GM12801 (cell line): ENCODE results near the gene SPON2.

Experiments used
- TF ChIP-seq, protein P1 (sequence below): IDR thresholded peaks from one replicate; pipeline ENCODE4 v1.5.1; 2011; ENCODE audit warnings: control low read depth; ENCODE audit not compliant: insufficient read length; ENCODE audit errors: extremely low read depth

Gene SPON2

GRCh38 chr4:1216076-1216614 lies 43.8 kb upstream of the SPON2 start:
- TF ChIP-seq, protein P1, sequence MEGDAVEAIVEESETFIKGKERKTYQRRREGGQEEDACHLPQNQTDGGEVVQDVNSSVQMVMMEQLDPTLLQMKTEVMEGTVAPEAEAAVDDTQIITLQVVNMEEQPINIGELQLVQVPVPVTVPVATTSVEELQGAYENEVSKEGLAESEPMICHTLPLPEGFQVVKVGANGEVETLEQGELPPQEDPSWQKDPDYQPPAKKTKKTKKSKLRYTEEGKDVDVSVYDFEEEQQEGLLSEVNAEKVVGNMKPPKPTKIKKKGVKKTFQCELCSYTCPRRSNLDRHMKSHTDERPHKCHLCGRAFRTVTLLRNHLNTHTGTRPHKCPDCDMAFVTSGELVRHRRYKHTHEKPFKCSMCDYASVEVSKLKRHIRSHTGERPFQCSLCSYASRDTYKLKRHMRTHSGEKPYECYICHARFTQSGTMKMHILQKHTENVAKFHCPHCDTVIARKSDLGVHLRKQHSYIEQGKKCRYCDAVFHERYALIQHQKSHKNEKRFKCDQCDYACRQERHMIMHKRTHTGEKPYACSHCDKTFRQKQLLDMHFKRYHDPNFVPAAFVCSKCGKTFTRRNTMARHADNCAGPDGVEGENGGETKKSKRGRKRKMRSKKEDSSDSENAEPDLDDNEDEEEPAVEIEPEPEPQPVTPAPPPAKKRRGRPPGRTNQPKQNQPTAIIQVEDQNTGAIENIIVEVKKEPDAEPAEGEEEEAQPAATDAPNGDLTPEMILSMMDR, result no peak

GRCh38 chr4:1215141-1216075 lies 43.0 kb upstream of the SPON2 start:
- TF ChIP-seq, protein P1, result no peak

DNA sequence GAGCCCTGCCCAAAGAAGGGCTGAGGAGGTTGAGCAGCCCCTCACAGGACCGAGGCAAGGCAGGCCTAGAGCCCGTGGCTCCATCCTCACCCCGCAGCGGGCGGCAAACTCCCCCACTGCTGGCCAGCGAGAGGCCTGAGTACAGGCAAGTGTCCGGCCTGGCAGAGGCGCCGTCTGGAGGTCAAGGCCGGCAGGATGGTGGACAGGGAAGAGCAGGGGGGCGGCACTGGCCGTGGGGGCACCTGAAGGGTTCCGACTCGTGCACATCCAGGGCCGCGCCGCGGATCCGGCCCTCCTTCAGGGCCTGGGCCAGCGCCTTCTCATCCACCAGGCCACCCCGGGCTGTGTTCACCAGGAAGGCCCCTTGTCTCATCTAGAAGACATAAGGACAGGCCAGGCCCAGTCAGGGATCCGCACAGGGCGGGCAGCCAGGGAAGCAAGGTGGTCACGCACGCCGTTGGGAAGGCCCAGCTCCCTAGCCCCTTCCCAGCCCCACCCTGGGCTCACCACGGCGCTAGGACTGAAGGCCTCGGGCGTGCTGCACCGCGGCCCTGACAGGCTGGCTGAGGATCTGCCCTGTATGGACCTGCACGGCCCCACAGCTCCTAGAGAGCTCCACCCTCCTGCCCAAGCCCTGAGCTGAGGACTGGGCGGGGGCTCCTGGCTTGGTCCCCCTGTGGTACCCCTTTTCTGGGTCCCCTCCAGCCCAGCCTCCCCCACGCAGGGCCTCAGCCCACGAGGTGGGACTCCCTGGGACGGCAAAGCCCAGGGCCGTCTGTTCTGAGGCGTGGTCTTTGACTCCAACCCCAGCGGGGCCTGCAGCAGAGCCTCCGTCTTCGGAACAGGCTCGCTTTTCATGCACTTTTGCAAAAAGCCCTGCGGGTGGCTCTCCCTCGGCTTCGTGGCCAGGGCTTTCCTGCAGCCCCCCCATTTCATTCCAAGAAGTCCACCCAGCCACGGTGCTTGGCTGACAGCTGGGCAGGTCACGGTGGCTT lies 42.0 kb upstream of the SPON2 start:
- TF ChIP-seq, protein P1, result no peak

GRCh38 chr4:1213336-1213995 lies 41.1 kb upstream of the SPON2 start:
- TF ChIP-seq, protein P1, result no peak

- TF ChIP-seq, protein P1, result no peak
Observed at GRCh38 chr4:1212546-1213335, 40.4 kb upstream of the SPON2 start.

DNA sequence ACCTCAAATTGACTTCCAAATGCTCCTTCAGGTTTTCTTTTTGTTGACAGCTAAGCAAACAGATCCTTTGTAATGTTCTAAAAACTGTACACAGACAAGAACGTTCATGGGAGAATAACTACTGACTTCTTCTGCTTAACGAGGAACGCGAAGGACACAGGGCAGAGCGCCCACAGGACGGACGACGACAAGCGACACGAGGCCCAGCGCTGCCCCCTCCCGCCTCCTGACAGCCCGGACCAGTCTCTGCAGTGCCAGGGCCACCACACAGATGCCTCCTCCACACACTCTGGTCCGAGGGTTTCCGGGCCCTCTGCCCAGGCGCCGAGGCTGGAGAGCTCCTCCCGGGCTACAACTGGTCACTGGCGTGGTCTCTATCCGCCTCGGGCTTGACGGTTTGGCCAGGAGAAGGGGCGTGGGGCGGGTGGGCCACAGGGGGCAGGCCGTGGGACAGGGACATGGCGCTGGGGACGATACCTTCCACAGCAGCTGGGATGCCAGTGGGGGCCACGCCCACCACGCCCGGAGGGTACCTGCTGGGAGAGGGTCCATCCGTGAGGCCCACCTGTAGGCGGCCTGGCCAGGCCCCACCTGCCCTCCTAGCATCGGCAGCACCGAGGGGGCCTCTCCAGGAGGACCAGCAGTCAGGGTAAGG lies 39.6 kb upstream of the SPON2 start:
- TF ChIP-seq, protein P1, result no peak
